Measurements from ENCODE around the gene TMEM109. TPM values are rescaled to one million over a fixed set of nuclear protein-coding genes. Genes with fewer than 3 reads are reported as not detected.

Gene TMEM109
- total RNA-seq, 1 donor from 2014 or later = 72.8 TPM

DNA sequence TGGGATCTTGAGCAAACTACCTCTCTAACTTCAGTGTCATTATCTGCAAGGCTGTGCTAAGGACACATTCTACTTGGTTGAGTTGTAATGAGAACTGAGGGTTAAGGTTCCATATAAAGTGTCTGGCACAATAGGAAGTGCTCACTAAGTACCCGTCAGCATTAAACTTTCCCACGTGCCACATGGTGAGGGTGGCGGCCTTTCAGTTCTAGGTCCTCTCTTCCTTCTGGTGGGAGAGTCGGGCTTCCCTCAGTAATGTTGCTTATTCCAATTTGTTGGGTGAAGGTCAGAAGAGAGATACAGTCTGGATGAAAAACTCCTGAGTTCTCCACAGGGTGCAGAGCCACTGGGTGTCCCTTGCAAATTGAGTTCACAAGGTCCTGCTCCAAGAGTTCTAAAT lies 52.9 kb downstream of the TMEM109 start:
- H3K27me3 ChIP-seq (ENCODE audit: insufficient read depth, low read length) = peaks cover 3% of the 10 kb centered on the region
- H3K36me3 ChIP-seq (ENCODE audit: insufficient read depth, low read length) = no peaks in the 10 kb centered on the region
- no peaks in the 10 kb centered on the region for H3K4me1 ChIP-seq (ENCODE audit: insufficient read depth, low read length)
- Mint-ChIP-seq H3K4me3 (ENCODE audit: unreplicated experiment) (no peak overlapping the region), H3K9me3 (ENCODE audit: unreplicated experiment) (peaks cover 8% of the 10 kb centered on the region), H3K27ac (ENCODE audit: unreplicated experiment) (no peak overlapping the region), H3K4me1 (ENCODE audit: low read depth, unreplicated experiment) (no peaks in the 10 kb centered on the region), H3K36me3 (ENCODE audit: low read depth, unreplicated experiment) (no peaks in the 10 kb centered on the region), H3K27me3 (ENCODE audit: low read depth, unreplicated experiment) (peaks cover 22% of the 10 kb centered on the region)
- no peak overlapping the region for H3K27ac ChIP-seq (ENCODE audit: low read depth, low read length)
- no peaks in the 10 kb centered on the region for H4K20me1 ChIP-seq (ENCODE audit: insufficient read depth, low read length)
- TF ChIP-seq, protein P1, sequence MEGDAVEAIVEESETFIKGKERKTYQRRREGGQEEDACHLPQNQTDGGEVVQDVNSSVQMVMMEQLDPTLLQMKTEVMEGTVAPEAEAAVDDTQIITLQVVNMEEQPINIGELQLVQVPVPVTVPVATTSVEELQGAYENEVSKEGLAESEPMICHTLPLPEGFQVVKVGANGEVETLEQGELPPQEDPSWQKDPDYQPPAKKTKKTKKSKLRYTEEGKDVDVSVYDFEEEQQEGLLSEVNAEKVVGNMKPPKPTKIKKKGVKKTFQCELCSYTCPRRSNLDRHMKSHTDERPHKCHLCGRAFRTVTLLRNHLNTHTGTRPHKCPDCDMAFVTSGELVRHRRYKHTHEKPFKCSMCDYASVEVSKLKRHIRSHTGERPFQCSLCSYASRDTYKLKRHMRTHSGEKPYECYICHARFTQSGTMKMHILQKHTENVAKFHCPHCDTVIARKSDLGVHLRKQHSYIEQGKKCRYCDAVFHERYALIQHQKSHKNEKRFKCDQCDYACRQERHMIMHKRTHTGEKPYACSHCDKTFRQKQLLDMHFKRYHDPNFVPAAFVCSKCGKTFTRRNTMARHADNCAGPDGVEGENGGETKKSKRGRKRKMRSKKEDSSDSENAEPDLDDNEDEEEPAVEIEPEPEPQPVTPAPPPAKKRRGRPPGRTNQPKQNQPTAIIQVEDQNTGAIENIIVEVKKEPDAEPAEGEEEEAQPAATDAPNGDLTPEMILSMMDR (IDR thresholded peaks at IDR 0.05; ENCODE audit: insufficient read depth, low read depth, low read length) = no peak
- TF ChIP-seq EZH2 (IDR thresholded peaks at IDR 0.05; ENCODE audit: insufficient read depth, low read length) = no peak
- H3K79me2 ChIP-seq (ENCODE audit: insufficient read depth, low read length) = no peaks in the 10 kb centered on the region
- H3K9me3 ChIP-seq (ENCODE audit: insufficient read depth, low read depth, low read length) = no peaks in the 10 kb centered on the region
- H3K4me2 ChIP-seq (ENCODE audit: low read length) = no peak overlapping the region
- no peak overlapping the region for H2AFZ ChIP-seq (ENCODE audit: low read depth, low read length)
- FAIRE-seq (no peak), DNase-seq (ENCODE audit: low read depth) (no peak)
- H3K4me3 ChIP-seq (ENCODE audit: insufficient read depth, low read depth, low read length) = no peak overlapping the region
- no peak overlapping the region for H3K9ac ChIP-seq (ENCODE audit: low read length)

DNA sequence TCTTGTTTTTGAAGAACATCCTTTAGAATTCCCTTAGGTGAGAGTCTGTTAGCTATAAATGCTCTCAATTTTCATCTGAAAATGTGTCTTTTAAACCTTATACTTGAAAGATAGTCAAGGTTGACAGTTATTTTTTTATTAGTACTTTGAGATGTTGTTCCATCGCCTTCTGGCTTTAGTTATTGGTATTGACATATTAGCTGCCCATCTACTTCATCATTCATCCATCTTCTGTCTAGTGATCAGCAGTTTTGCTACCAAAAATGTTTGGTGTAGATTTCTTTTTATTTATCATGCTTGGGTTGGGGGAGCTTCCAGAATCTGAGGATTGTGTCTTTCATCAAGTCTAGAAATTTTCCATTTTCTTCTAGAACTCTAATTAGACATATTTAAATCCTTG lies 54.3 kb downstream of the TMEM109 start:
- no peak overlapping the region for H3K9ac ChIP-seq (ENCODE audit: low read length)
- no peak overlapping the region for H3K4me3 Mint-ChIP-seq (ENCODE audit: unreplicated experiment)

GRCh38 chr11:60970369-60970774 lies 56.4 kb downstream of the TMEM109 start:
- H3K4me1 ChIP-seq (ENCODE audit: insufficient read depth, low read length) = no peaks in the 10 kb centered on the region
- H3K36me3 ChIP-seq (ENCODE audit: insufficient read depth, low read length) = no peaks in the 10 kb centered on the region
- H3K27me3 Mint-ChIP-seq (ENCODE audit: low read depth, unreplicated experiment) = peaks cover 40% of the 10 kb centered on the region
- DNase-seq (ENCODE audit: low read depth) (no peak), FAIRE-seq (no peak)
- H3K9ac ChIP-seq (ENCODE audit: low read length) = no peak overlapping the region
- no peak overlapping the region for H3K27ac Mint-ChIP-seq (ENCODE audit: unreplicated experiment)
- no peak overlapping the region for H3K4me2 ChIP-seq (ENCODE audit: low read length)
- H3K4me3 Mint-ChIP-seq (ENCODE audit: unreplicated experiment) = no peak overlapping the region
- TF ChIP-seq, protein P1 (IDR thresholded peaks at IDR 0.05; ENCODE audit: insufficient read depth, low read depth, low read length) = peak; percentile 67
- TF ChIP-seq EZH2 (IDR thresholded peaks at IDR 0.05; ENCODE audit: insufficient read depth, low read length) = no peak
- peaks cover 10% of the 10 kb centered on the region for H3K9me3 Mint-ChIP-seq (ENCODE audit: unreplicated experiment)
- no peaks in the 10 kb centered on the region for H3K4me1 Mint-ChIP-seq (ENCODE audit: low read depth, unreplicated experiment)
- H3K4me3 ChIP-seq (ENCODE audit: insufficient read depth, low read depth, low read length) = no peak overlapping the region
- no peaks in the 10 kb centered on the region for H3K36me3 Mint-ChIP-seq (ENCODE audit: low read depth, unreplicated experiment)
- peaks cover 6% of the 10 kb centered on the region for H3K27me3 ChIP-seq (ENCODE audit: insufficient read depth, low read length)
- no peak overlapping the region for H3K27ac ChIP-seq (ENCODE audit: low read depth, low read length)
- no peaks in the 10 kb centered on the region for H3K9me3 ChIP-seq (ENCODE audit: insufficient read depth, low read depth, low read length)
- no peaks in the 10 kb centered on the region for H3K79me2 ChIP-seq (ENCODE audit: insufficient read depth, low read length)
- H2AFZ ChIP-seq (ENCODE audit: low read depth, low read length) = no peak overlapping the region
- no peaks in the 10 kb centered on the region for H4K20me1 ChIP-seq (ENCODE audit: insufficient read depth, low read length)

More for the DNA sequence above, 54.3 kb downstream of the TMEM109 start:
- no peak for FAIRE-seq
- no peaks in the 10 kb centered on the region for H3K4me1 Mint-ChIP-seq (ENCODE audit: low read depth, unreplicated experiment)
- H3K27me3 Mint-ChIP-seq (ENCODE audit: low read depth, unreplicated experiment) = peaks cover 30% of the 10 kb centered on the region
- H3K9me3 ChIP-seq (ENCODE audit: insufficient read depth, low read depth, low read length) = no peaks in the 10 kb centered on the region
- H3K4me3 ChIP-seq (ENCODE audit: insufficient read depth, low read depth, low read length) = no peak overlapping the region
- peaks cover 10% of the 10 kb centered on the region for H3K9me3 Mint-ChIP-seq (ENCODE audit: unreplicated experiment)
- no peak overlapping the region for H3K27ac Mint-ChIP-seq (ENCODE audit: unreplicated experiment)
- no peak overlapping the region for H2AFZ ChIP-seq (ENCODE audit: low read depth, low read length)
- DNase-seq (ENCODE audit: low read depth) = no peak
- H3K36me3 ChIP-seq (ENCODE audit: insufficient read depth, low read length) = no peaks in the 10 kb centered on the region
- no peaks in the 10 kb centered on the region for H3K36me3 Mint-ChIP-seq (ENCODE audit: low read depth, unreplicated experiment)
- H3K27me3 ChIP-seq (ENCODE audit: insufficient read depth, low read length) = peaks cover 6% of the 10 kb centered on the region
- H3K4me2 ChIP-seq (ENCODE audit: low read length) = no peak overlapping the region
- no peaks in the 10 kb centered on the region for H4K20me1 ChIP-seq (ENCODE audit: insufficient read depth, low read length)
- no peaks in the 10 kb centered on the region for H3K4me1 ChIP-seq (ENCODE audit: insufficient read depth, low read length)
- no peak overlapping the region for H3K27ac ChIP-seq (ENCODE audit: low read depth, low read length)
- no peaks in the 10 kb centered on the region for H3K79me2 ChIP-seq (ENCODE audit: insufficient read depth, low read length)
- TF ChIP-seq, protein P1 (IDR thresholded peaks at IDR 0.05; ENCODE audit: insufficient read depth, low read depth, low read length) = no peak
- TF ChIP-seq EZH2 (IDR thresholded peaks at IDR 0.05; ENCODE audit: insufficient read depth, low read length) = no peak

All from astrocyte (in vitro differentiated cells and primary cell).